Testis (tissue), 2 donors: ENCODE results near the gene CAPZB.

Source experiments
- POLR2A ChIP-seq: fragments of 450-650 bp; IDR thresholded peaks from one replicate; pipeline ENCODE4 v1.6.1; 2017; ENCODE audit warnings: antibody characterized with exemption, mild to moderate bottlenecking, moderate library complexity
- TF ChIP-seq, protein P1 (sequence below), 3 experiments: fragments of 450-650 bp in 2 of 3; fragments of 200-600 bp in 1 of 3; sonication (generic) in 1 of 3; IDR thresholded peaks; one replicate each; pipeline ENCODE4 v1.5.1; 2016 to 2019; ENCODE audit warnings: antibody characterized with exemption in 3 of 3, mild to moderate bottlenecking in 2 of 3, moderate library complexity in 1 of 3

- TF ChIP-seq POLR2A = no peak
- TF ChIP-seq, protein P1, sequence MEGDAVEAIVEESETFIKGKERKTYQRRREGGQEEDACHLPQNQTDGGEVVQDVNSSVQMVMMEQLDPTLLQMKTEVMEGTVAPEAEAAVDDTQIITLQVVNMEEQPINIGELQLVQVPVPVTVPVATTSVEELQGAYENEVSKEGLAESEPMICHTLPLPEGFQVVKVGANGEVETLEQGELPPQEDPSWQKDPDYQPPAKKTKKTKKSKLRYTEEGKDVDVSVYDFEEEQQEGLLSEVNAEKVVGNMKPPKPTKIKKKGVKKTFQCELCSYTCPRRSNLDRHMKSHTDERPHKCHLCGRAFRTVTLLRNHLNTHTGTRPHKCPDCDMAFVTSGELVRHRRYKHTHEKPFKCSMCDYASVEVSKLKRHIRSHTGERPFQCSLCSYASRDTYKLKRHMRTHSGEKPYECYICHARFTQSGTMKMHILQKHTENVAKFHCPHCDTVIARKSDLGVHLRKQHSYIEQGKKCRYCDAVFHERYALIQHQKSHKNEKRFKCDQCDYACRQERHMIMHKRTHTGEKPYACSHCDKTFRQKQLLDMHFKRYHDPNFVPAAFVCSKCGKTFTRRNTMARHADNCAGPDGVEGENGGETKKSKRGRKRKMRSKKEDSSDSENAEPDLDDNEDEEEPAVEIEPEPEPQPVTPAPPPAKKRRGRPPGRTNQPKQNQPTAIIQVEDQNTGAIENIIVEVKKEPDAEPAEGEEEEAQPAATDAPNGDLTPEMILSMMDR (IDR thresholded peaks at IDR 0.05) = no peak
These were observed 34.4 kb downstream of the CAPZB start for GRCh38 chr1:19450811-19451515.
